ENCODE measurements around the gene AKAP13.

The AKAP13 gene

DNA sequence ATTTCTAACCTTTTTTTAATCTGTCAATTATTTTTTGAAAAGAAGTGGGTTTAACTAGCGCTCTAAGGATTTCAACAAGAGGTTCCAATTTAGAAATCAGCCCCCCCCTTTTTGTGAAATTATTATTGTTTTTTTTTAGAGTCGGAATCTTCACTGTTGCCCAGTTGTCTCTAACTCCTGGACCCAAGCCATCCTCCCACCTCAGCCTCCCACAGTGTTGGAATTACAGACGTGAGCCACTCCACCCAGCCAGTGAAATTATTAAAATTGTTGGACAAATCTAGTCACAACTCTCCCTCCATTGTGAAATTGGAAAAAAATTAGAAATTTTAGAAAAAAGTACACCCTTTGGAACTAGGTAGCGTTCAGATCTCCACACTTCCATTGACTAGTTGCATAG lies 2.5 kb downstream of the AKAP13 start:
- DNase-seq (ENCODE audit: low read depth in 2 of 2), result no peak

DNA sequence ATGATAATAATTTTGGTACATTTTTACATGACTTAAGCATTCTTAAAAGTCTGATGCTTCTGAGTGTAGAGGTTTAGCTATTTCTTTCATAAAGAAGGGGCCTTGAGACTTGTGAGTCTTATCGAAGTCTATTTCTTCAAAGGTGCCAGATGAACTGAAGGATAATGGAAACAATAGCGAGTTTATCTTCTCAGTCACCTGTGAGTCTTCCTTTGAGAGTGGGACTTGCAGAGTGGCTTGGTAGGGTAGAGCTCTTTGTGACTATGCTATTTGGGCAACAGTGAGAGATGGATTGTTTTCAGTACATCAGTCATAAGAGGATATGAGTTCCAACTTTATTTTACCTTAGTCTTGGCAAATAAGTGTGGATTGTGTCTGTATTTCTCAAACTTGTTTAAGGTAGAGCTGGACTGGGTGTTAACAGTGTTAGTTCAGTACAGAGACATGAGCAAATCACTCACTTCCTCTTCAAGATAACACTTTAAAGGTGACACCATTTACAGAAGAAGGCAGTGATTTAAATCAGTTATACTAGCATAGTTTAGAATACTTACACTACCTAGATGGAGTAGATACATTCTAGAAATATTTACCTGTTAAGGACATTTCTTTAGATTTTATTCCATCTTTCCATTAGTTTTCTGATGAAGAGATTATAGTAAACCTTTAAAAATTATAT lies 3.2 kb downstream of the AKAP13 start:
- DNase-seq (ENCODE audit: low read depth in 2 of 2), result no peak

DNA sequence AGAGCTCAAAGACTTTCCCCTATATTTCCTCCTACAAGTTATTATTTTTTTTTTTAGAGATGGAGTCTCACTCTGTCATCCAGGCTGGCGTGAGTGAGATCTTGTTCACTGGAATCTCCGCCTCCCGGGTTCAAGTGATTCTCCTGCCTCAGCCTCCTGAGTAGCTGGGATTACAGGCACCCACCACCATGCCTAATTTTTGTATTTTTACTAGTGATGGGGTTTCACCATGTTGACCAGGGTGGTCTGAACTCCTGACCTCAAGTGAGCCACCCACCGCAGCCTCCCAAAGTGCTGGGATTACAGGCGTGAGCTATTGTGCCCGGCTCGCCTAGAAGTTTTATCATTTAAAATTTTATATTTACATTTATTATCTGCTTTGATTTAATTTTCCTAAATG lies 5.9 kb downstream of the AKAP13 start:
- DNase-seq (ENCODE audit: low read depth in 2 of 2), result no peak

DNA sequence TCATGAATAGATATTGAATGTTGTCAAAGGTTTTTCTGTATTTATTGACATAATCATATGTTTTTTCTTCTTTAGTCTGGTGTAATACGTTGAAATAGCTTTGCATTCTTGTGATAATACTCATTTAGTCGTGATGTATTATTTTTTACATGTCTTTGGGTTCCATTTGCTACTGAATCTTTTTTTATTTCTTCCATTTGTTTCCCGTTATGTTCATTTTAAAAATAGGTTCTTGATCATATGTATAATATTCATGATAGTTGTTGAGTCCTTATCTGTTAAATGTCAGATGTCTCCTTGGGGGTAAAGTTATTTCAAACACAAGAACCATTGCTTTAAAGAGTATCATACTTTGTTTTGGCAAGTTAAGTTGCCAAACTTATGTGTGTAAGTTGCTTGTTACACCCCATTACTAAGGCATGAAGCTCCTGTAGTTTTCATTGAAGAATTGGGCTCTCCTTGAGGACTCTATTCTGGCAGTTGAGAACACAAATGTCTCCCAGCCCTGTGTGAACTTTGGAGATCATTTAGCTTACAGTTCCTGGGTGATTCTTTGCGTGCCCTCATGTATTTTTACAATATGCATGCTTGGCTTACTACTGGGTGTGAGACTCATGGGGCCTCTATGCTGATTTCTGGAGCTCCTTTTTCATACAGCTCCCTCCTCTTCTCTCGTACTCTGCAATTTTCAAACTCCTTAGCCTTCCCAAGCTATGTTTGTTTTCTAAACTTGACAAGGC lies 8.3 kb downstream of the AKAP13 start:
- no peak for DNase-seq (ENCODE audit: low read depth in 2 of 2)

DNA sequence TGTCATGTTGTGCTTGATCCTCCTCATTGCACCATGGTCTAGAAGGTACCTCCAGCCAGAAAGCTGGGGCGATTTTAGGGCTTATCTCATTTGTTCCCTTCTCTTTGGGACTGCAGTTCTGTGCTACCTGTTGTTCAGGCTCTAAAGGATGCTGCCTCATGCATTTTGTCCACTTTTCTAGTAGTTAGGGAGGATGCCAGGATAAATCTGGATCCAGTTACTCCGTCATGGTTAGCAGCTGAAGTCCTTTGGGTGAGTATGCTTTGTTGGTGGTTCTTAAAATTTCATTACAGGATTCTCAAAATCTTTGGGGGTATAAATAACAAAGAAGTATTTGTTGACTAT lies 8.9 kb downstream of the AKAP13 start:
- no peak for DNase-seq (ENCODE audit: low read depth in 2 of 2)

DNA sequence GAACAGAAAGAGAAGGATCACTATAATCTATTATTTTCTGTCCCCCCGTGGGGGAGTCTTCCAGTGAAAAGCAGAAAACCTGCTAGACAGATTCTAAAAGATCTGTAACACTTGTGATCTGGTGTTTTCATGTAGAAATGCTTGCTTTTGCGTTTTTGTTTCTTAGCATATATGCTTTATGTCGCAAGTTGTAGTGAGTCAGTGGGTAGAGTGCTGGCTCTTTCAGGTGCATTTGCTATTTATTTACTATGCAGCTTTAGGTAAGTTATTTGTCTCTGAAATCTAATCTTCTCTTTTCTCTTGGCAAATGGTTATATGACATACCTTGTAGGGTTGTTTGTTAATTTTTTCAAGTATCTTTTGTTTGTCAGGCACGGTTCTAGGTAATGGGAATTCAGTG lies 9.4 kb downstream of the AKAP13 start:
- no peak for DNase-seq (ENCODE audit: low read depth in 2 of 2)

DNA sequence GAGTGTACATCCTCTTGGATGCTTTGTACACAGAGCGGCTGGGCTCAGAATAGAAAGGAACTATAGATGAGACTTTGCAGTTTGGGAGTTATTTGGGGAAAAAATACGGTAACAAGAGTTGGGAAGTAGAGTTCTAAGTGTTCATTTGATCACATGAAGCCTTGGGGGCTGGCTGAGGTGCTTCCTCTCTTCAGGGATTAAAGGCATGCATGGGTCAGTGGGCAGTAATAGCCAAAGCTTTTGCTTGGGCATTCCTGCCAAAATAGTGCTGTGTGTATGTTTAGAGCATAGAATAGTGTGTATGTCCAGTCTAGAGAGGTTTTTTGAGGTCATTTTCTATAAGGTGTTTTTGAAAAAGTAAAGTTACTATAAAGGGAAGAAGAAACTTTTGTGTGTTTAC lies 12.8 kb downstream of the AKAP13 start:
- no peak for DNase-seq (ENCODE audit: low read depth in 2 of 2)

DNA sequence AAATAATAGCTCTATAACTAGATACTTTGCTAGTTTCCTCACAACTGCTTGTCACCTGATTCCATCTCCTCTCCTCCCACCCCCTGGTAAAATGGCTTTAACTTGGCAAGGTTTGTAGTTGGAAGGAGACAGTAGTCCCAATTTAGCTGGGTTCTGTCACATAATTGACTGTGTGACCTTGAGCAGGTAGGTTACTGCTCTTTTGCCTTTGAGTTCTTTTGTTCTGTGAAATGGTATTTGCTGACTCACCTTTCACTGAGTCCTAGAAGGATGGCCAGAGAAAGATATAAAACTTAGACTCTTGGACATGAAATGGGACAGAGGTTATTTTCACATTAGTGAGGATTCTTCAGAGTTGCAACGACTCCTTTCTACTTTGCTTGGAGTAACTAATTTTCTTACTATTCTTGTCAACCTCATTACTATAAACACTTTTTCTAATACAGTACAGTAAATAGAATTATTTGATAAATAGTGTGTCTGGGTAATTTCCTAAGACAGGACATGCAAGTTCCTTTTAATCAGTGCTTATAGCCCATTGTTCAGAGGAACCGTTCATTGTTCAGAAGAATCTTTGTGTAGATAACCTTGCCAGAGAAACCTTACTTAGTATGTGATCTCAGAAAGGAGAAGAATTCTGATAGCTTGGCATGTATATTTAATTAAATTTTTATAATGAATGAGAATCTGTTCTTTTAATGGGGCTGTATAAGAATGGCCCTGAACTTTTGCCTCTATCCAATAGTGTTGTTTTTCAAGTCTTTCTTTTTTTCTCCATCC lies 14.3 kb downstream of the AKAP13 start:
- no peak for DNase-seq (ENCODE audit: low read depth in 2 of 2)

DNA sequence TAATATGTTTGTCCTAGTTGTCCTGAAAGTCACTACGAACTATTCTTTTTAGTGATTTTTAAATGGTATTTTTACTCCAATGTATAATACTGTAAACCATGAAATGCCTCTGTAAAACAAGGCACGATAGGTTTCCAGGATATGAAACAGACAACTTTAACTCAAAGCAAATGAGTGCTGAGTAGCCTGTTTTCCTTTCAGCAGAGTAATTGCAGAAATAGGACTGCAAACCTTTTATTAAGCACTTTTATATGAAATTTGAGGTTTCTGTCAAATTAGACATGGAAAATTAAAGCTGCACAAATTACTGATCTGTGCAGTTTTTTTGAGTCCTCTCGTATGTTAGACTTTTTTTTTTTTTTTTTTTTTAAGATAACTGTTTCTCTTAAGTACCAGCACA lies 16.2 kb downstream of the AKAP13 start:
- DNase-seq (ENCODE audit: low read depth in 2 of 2), result no peak

DNA sequence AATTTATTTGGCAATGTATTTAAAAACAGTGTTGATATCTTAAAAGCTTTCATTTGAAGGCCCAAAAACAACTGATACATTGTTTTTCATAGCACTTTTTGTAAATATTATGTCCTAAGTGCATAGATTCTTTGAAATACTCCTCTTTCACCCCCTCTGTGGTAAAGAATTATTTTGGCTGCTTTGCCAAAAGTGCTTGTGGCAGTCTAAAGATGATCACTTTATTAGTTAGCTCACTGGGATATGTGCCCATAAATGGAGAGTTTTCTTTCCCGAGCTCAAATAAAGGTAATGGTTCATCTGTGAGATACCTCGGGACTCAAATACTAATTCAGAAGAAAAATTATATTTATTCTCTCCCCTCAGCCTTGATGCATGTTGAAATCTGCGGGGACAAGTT lies 16.7 kb downstream of the AKAP13 start:
- no peak for DNase-seq (ENCODE audit: low read depth in 2 of 2)

DNA sequence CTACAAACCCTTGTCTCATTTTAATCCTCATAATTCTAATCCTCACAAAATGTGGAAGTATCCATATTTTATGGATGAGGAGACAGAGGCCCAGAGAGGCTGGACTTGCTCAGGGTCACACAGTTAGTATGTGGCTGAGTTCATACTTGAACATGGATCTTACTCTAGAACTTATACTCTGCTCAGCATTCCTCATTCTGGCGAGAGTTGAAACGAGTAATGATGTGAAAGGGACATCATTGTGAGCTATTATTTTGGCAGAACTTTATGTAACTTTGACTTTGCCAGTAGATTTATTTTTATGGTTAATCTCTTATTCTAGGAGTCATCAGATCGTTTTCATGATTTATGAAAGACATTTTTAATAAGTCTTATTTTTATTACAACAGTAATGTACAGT lies 17.5 kb downstream of the AKAP13 start:
- no peak for DNase-seq (ENCODE audit: low read depth in 2 of 2)

DNA sequence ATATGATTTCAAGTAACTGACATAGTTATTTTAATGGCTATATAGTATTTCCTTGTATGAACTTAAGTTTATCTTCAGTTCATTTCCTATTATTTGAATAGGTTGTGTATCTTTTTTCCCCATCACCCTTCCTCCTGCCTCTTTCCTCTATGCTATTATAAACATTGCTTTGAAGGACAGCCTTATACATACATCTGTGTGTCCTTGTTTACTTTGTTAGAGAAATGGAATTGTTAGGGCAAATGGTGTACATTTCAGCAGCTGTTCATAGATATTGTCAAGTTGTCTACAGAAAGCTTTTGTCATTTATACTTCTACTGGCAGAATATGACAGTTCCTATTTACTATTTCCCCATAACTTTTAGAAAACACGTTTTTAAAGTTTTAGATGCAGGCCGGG lies 18.4 kb downstream of the AKAP13 start:
- DNase-seq (ENCODE audit: low read depth in 2 of 2), result no peak

DNA sequence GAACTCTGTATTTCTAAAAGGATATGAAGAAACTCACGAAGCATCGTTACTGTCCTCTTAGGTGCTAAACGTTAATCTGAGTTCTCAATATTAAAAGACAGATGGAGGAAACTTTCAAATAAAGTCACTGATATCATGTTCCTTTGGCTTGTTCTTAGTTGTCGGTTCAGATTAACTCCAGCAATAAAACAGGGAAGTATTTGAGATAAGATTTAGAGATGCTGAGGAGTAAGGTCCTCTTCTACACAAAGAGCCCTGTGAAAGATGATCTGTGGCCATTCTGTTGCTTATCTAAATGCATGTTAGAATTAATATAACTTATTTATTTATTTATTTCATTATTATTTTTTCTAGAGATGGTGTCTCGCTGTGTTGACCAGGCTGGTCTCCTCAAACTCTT lies 19.2 kb downstream of the AKAP13 start:
- no peak for DNase-seq (ENCODE audit: low read depth in 2 of 2)

DNA sequence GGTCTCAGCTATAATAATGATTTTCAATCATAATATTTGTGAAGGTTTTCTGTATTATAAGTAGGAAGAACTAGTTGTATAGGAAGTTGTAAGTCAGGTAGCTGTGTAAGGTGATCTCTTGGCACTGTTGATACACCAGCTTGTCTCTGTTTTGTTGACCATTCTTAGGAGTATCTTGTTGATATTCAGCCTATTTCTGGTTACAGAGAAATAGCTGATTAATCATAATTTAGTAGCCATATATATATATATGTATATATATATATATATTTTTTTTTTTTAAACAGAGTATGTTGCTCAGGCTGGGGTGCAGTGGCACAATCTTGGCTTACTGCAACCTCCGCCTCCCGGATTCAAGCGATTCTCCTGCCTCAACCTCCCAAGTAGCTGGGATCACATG lies 20.2 kb downstream of the AKAP13 start:
- DNase-seq (ENCODE audit: low read depth in 2 of 2), result no peak

DNA sequence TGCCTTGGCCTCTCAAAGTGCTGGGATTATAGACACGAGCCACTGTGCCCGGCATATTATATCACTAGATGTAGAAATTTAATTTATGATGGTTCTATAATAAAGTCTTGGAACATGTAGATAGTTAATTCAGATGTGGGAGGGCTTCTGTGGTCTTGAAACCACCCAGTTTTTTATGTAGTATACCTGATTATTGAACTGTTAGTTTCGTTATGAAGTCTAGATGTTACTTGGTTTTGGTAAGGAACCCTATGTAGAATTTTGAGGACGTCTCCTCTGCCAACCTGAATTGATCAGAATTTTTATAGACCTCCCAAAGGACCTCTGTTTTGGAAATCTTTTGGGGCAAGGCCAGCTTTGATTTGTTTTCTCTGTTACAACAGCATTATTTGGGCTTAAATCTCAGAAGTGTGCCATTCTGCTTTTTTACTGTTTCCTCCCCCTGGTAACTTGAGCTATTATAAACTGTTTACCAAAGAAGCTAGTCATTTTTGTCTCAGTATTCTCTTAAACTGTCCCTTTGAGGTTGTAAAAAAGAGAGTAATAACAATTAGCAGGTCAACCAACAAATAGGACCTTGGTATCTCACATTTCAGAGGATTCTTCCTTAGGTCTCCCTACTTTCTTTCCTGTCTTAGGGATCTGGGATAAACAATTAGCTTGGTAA lies 20.8 kb downstream of the AKAP13 start:
- DNase-seq (ENCODE audit: low read depth in 2 of 2), result no peak

DNA sequence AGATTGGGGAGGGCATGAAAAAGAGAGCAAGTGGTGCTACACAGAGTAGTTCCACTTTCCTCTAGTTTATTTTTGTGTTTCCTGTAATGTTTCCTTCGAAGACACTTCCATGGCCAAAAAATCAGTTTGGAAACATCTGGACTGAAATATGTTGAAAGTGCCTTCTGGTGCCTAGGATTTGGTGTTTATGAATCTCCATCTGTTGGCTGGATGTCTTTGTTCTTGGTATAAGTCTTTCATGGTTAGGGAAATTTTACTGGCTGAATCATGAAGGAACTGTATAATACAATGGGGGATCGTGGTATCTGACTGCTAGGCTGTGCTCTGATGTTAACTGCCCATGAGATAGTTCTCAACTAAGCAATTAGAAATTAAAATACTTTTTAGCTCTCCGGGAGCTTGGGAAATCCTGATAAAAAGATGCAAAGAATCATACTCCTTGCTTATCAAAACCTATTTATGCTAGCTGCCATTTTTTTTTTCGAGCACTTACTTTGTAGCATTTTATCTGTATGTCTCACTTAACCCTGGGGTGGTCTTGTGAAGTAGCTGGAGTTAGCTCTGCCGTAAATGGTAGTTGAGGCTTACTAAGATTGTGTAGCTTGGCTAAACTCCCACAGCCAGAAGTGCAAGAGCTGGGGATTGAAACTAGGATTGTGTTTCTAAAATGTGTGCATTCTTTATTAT lies 21.9 kb downstream of the AKAP13 start:
- DNase-seq (ENCODE audit: low read depth in 2 of 2), result no peak

DNA sequence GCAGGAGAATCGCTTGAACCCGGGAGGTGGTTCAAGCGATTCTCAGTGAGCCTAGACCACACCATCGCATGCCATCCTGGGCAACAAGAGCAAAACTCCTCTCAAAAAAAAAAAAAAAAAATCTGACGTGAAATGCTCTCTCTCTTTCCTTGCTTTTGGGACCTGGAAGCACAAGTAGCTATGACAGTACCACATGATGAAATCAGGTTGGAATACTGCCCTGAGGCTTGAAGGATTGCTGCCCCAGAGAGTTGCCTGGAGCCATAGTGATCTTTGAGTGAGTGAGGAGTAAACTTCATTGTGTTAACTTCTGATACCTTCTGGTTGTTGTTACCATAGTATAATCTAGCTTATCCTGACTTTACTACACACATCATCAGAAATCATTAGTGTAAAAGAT lies 23.3 kb downstream of the AKAP13 start:
- DNase-seq (ENCODE audit: low read depth in 2 of 2), result no peak

DNA sequence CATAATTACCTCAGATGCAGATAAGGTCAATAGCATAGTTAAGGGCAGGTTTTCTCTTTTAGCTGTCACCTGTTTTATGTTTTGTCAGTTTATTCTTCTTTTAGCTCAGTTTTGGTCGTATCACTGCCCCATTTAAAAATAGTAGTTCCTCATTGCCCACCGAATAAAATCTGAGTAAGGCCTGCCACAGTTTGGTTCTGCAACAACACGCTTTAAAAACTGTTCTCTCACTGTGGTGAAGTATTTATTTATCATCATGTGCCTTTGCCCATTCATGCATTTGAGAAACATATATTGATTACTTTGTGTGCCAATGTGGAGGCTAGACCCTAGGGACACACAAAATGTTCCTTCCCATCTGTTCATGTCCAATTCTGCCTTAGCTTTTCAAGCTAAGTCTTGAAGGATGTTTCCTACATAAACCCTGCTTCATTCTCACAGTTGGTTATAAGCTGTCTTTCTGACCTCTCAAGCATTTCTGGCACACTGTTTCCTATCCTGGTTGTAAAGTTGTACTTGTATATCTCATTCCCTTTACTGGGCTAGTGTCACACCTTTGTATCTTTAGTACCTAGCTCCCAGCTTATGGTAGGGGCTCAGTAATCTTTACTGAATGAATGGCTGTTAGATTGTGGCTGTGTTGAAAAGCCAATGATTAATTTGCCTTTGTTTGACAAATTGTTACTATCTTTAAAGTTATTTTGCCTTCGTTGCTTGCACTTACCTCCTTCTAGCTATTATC lies 23.9 kb downstream of the AKAP13 start:
- DNase-seq (ENCODE audit: low read depth in 2 of 2), result no peak

DNA sequence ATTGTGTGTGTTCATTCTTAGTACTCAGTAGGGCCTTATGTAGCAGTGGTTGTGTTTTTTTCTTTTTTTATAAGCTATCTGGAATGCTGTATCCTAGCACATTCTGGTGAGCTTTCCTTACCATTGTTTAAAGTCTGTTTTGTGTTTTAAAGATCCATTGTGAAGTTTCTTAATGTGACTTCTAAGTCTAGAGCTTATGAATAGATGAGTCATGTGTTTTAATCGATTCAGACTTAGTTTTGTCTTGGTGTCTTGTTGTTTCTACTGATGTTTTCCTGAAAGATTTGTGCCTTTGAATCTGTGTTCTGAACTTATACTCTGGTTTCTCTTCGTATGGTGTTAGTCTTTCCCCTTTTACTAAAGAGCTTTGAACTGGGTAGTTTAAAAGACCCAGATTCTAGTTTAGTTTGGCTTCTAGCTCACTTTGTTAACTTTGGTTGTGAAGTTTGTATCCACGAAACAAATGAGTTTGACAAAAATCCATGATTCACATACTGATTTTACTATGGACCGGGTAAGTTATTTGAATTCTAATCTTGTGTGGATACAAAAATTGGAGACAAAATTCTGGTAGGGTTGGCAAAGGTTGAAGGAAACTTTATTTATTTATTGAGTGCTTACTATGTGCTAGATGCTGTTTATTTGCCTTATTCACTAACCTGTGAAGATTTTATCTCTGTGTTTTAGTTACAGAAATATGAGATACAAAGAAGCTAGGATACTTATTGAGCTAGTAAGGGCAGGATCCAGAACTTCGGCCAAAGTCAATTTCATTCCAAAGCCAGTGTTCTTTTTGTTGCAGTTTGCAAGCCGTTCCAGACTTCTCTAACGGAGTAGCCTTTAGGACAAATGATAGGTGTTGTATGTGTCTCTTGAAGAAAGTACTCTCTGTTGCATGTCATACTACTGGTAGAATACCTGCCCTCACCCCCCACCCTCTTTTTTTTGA lies 24.8 kb downstream of the AKAP13 start:
- DNase-seq (ENCODE audit: low read depth in 2 of 2), result no peak

DNA sequence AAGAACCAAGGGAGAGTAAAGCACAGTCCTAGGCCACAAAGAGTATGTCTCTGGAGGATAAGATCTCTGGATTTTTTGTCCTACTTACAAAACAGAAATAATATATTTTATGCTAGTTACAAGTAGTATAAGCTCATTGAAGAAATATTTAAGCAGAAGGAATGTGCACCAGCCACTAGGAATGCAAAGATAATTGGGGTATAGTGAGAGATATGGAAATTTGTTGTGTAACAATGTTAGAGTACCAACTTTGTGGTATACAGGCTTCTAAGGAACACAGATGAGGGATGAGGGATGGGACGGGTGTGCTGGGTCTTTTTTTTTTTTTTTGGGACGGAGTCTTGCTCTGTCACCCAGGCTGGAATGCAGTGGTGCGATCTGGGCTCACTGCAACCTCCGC lies 26.5 kb downstream of the AKAP13 start:
- no peak for DNase-seq (ENCODE audit: low read depth in 2 of 2)

All from stimulated activated CD8-positive, alpha-beta memory T cell treated with anti-CD3 and anti-CD28 coated beads, Interleukin-2, amount 100 ng/mL, for 48 hours (primary cell).